Mucosa of descending colon (tissue), 3 donors: ENCODE measurements around the gene AK5. TPM values are rescaled to one million over a fixed set of nuclear protein-coding genes. Genes with fewer than 3 reads are reported as not detected.

ENCODE experiments used
- ATAC-seq: fragments of 200-7000 bp; cut with Tn5 transposase; one replicate; pipeline ENCODE4 v1.9.1; 2020; ENCODE audit warnings: mild to moderate bottlenecking, moderate library complexity
- DNase-seq, 3 donors: peaks; one replicate each; pipeline ENCODE4 v3.0.0-alpha.2; 2020
- H3K36me3 ChIP-seq: fragments of 200-600 bp; one replicate; pipeline ENCODE4 v1.8.0; 2021; ENCODE audit warnings: low read depth, mild to moderate bottlenecking
- H3K4me1 ChIP-seq: fragments of 200-600 bp; one replicate; pipeline ENCODE4 v1.8.0; 2021; ENCODE audit warnings: low read depth, mild to moderate bottlenecking
- H3K4me3 ChIP-seq: fragments of 200-600 bp; one replicate; pipeline ENCODE4 v1.8.0; 2021; ENCODE audit warnings: mild to moderate bottlenecking
- H3K9me3 ChIP-seq: fragments of 200-600 bp; one replicate; pipeline ENCODE4 v1.8.0; 2021; ENCODE audit warnings: mild to moderate bottlenecking
- intact Hi-C, 2 donors: fragments of 100-400 bp; cut with DNase I in 1 of 2; cut with micrococcal nuclease in 1 of 2; formaldehyde crosslinking; loops; one replicate each; pipeline versions ENCODE4 v1.11.0 to v1.11.1; 2022; cut with DNase I, micrococcal nuclease
- total RNA-seq, 3 donors: library from RNA; stranded (reverse); fragmentation: NEBNext Ultra II Directional in 2 of 3; extraction: Animal tissue kit (Norgen Biotek cat#: 25700) in 2 of 3; gene quantifications; one replicate each; pipeline versions ENCODE4 v1.2.1 to v1.2.4, GENCODE V29; 2021 to 2023
- TF ChIP-seq, protein P1 (sequence below): fragments of 200-600 bp; IDR thresholded peaks from one replicate; pipeline ENCODE4 v1.8.0; 2022; ENCODE audit warnings: antibody characterized with exemption, mild to moderate bottlenecking
- donor health status: DM: no; HTN: no; CAD: no; lungs with moderate emphysema.
- donor health status: DM: no; HTN: no; CAD: no.
- donor health status: DM: no; HTN: yes; CAD: no.

The AK5 gene
- total RNA-seq, 3 donors from 2014 or later: 0.51 to 3.0 (median 0.84) TPM

DNA sequence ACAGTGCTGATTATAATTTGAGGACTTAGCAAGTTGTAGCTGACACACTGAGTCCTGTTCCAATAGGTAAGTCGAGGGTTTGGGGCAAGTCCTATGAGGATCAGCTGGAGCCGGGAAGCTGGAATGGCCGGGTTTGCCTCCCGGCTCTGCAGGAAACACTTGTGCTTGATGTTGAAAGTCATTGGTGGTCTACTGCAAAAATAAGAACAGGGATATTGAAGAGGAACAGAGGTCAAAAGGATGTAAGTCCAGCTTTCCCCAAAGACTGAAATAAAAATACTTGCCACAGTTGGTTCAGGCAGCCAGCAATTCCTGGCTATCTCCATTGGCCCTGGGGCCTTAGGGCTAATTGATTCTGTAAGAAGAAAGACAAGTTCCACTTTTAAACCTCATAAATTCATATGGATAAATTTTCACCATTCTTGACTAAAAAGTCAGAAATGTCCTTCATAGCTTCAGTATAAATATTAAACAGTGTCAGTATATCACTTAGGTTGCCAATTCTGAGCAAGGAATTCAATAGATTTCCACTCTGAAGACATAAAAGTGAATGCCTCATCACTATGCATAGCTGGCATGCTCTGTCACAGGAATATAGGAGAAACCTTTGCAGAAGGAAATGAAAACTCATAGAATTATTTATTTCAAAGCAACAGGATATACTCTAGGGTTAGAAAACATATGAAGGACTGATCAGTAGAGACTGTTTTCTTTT, 165.2 kb downstream of the AK5 start:
- intact Hi-C loops: no loop called here
- DNase-seq (no peak), ATAC-seq (peak; percentile 26)

DNA sequence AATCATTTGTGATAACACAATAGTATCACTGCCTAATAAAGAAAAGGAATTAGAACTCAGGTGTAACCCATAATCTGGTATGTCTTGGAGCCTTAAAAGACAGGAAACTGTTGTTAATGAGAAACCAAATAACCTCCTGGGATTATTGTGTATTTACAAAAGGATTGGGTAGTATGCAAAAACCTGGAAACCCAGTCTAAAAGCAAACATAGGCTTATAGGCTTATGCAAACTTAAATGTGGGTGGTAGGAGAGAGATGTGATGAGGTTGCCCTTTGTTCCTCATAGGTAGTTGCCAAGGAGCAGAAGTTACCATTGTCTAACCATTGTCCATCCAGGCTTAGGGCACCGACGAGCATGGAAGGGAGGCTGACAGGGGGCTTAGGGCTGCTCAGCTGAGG, 165.8 kb downstream of the AK5 start:
- Histone ChIP-seq H3K4me1 (no peaks in the 10 kb centered on the region), H3K36me3 (no peaks in the 10 kb centered on the region), H3K9me3 (no peaks in the 10 kb centered on the region), H3K4me3 (no peak overlapping the region)
- ATAC-seq (peak; percentile 89), DNase-seq (no peak)
- intact Hi-C loops: no loop called here
- TF ChIP-seq, protein P1, sequence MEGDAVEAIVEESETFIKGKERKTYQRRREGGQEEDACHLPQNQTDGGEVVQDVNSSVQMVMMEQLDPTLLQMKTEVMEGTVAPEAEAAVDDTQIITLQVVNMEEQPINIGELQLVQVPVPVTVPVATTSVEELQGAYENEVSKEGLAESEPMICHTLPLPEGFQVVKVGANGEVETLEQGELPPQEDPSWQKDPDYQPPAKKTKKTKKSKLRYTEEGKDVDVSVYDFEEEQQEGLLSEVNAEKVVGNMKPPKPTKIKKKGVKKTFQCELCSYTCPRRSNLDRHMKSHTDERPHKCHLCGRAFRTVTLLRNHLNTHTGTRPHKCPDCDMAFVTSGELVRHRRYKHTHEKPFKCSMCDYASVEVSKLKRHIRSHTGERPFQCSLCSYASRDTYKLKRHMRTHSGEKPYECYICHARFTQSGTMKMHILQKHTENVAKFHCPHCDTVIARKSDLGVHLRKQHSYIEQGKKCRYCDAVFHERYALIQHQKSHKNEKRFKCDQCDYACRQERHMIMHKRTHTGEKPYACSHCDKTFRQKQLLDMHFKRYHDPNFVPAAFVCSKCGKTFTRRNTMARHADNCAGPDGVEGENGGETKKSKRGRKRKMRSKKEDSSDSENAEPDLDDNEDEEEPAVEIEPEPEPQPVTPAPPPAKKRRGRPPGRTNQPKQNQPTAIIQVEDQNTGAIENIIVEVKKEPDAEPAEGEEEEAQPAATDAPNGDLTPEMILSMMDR: no peak

More for the DNA sequence above, 165.2 kb downstream of the AK5 start:
- Histone ChIP-seq H3K9me3 (no peaks in the 10 kb centered on the region), H3K4me1 (no peaks in the 10 kb centered on the region), H3K4me3 (no peak overlapping the region), H3K36me3 (no peaks in the 10 kb centered on the region)
- TF ChIP-seq, protein P1: no peak

DNA sequence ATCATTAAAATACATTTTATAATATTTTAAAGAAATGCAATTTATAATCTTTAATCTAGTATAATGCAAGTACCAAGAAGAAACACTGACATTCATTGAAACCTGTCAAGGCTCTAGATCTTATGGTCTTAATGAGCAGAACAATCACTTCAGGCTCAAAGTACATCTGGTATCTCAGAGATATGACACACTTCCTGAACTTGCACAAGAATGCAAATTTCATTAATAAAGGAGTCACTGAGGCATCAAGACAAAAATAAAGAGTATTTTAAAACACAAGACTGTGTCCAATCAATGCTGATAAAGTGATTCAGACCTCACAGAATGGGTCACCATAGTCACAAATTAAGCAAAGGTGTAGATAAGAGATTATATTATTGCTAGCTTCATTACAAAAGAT, 178.1 kb downstream of the AK5 start:
- no peak overlapping the region for H3K4me3 ChIP-seq
- no peaks in the 10 kb centered on the region for H3K36me3 ChIP-seq
- DNase-seq: no peak
- H3K9me3 ChIP-seq: no peaks in the 10 kb centered on the region
- no peaks in the 10 kb centered on the region for H3K4me1 ChIP-seq
- ATAC-seq: no peak
- TF ChIP-seq, protein P1: no peak
- intact Hi-C loops: no loop called here

DNA sequence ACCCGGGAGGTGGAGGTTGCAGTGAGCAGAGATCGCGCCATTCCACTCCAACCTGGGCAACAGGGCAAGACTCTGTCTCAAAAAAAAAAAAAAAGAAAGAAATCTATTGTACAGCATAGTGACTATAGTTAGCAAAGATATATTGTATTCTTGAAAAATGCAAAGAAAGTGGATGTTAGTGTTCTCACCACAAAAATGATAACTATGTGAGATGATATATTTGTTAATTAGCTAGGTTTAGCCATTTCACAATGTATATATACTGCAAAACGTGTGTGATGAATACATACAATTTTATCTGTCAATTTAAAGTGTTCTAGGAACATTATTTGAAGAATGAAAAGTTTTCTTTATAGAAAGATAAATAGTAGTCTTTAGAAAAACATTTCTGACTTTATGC, 179.9 kb downstream of the AK5 start:
- no peak overlapping the region for H3K4me3 ChIP-seq
- DNase-seq (no peak), ATAC-seq (no peak)
- no peaks in the 10 kb centered on the region for H3K4me1 ChIP-seq
- no peaks in the 10 kb centered on the region for H3K36me3 ChIP-seq
- H3K9me3 ChIP-seq: no peaks in the 10 kb centered on the region
- TF ChIP-seq, protein P1: no peak
- intact Hi-C loops: no loop called here

DNA sequence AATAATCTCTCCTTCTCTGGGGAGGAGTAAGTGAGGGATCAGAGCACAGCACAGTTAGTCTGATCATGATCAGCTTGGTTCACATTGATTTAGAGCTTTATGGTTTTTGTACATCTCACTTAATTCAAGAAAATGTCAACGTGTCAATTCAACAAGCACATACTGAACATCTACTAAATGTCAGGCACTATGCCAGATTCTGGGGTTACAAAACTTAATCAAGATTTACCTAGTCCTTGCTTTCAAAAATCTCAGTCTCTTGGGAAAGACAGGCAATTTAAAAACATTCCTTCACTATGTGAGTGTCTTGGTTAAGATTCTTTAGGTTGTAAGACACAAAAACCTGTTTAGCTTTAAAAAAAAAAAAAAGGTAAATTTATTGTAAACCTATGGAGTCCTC, 181.4 kb downstream of the AK5 start:
- TF ChIP-seq, protein P1: no peak
- no peak for ATAC-seq

More for the DNA sequence above, 181.4 kb downstream of the AK5 start:
- Histone ChIP-seq H3K9me3 (no peaks in the 10 kb centered on the region), H3K4me3 (no peak overlapping the region), H3K36me3 (no peaks in the 10 kb centered on the region), H3K4me1 (no peaks in the 10 kb centered on the region)
- DNase-seq: no peak
- intact Hi-C loops: no loop called here
